ENCODE measurements around the gene NAA35. TPM values are rescaled to one million over a fixed set of nuclear protein-coding genes. Genes with fewer than 3 reads are reported as not detected.

Gene NAA35
- total and polyA plus RNA-seq, 2 of the 8 experiments (the other 6 are each of a cell fraction or from before 2014, with no cell fraction given) = 12.9 to 35.2 TPM

GRCh38 chr9:85981369-85981768 lies 40.4 kb downstream of the NAA35 start:
- no peaks in the 10 kb centered on the region for H3K79me2 ChIP-seq (ENCODE audit: control insufficient read depth in 1 of 2, insufficient read depth in 2 of 2, low read length in 2 of 2)
- no peaks in the 10 kb centered on the region for H4K20me1 ChIP-seq (replicated peaks in 1 of 2; ENCODE audit: control insufficient read depth in 1 of 2, insufficient read depth in 2 of 2, low read length in 2 of 2)
- peaks cover 3 to 64% (median 18%) of the 10 kb centered on the region in 4 experiments; a peak in 7 of 8 replicates for H3K36me3 ChIP-seq (ENCODE audit: control insufficient read depth in 2 of 4, insufficient read depth in 4 of 4, low read length in 3 of 4)
- H2BK20ac ChIP-seq (ENCODE audit: low read length) = no peak overlapping the region
- H3K4me2 ChIP-seq (ENCODE audit: insufficient read depth in 1 of 2, low read depth in 2 of 2, low read length in 2 of 2) = no peak overlapping the region
- no peaks in the 10 kb centered on the region for H3K9me3 ChIP-seq (ENCODE audit: insufficient read depth in 2 of 2, low read depth in 1 of 2, low read length in 1 of 2)
- H3K79me1 ChIP-seq (ENCODE audit: low read depth, low read length) = no peaks in the 10 kb centered on the region
- no peak overlapping the region for H4K91ac ChIP-seq (replicated peaks; ENCODE audit: insufficient read length, low read length)
- no peaks in the 10 kb centered on the region for H3K4me1 ChIP-seq (replicated peaks in 1 of 4; ENCODE audit: control insufficient read depth in 3 of 4, insufficient read depth in 4 of 4, low read length in 3 of 4)
- no peak overlapping the region for H3K9ac ChIP-seq (replicated peaks in 1 of 4; ENCODE audit: extremely low read depth in 1 of 4, low read depth in 3 of 4, low read length in 3 of 4)
- H2BK12ac ChIP-seq (ENCODE audit: low read depth, low read length) = no peak overlapping the region
- H3K56ac ChIP-seq (replicated peaks; ENCODE audit: insufficient read length, low read depth, low read length) = no peak overlapping the region
- no peak overlapping the region for H3K23ac ChIP-seq (ENCODE audit: insufficient read length)
- FAIRE-seq (no peak), DNase-seq (ENCODE audit: low read depth in 1 of 2, low spot score in 2 of 2) (no peak)
- no peak overlapping the region for H3K18ac ChIP-seq (ENCODE audit: extremely low read depth, low read length)
- no peak overlapping the region for H3K14ac ChIP-seq (ENCODE audit: insufficient read length)
- ChIA-PET POLR2A (ENCODE audit: partially characterized antibody) (no interaction called here), CTCF (ENCODE audit: partially characterized antibody) (no interaction called here)
- H2AFZ ChIP-seq (ENCODE audit: low read length) = no peak overlapping the region
- H2BK120ac ChIP-seq (replicated peaks; ENCODE audit: low read depth, low read length) = no peak overlapping the region
- no peak overlapping the region for H2AK5ac ChIP-seq (ENCODE audit: low read depth, low read length)
- H4K8ac ChIP-seq (ENCODE audit: extremely low read depth, insufficient read depth, low read length) = no peak overlapping the region
- no peak overlapping the region for H2BK5ac ChIP-seq (ENCODE audit: low read depth, low read length)
- H3K27me3 ChIP-seq (replicated peaks in 1 of 4; ENCODE audit: control insufficient read depth in 3 of 4, extremely low read depth in 1 of 4, insufficient read depth in 3 of 4, low read length in 3 of 4) = no peaks in the 10 kb centered on the region
- H3K27ac ChIP-seq (ENCODE audit: low read depth, low read length) = no peak overlapping the region
- TF ChIP-seq CBX8 (IDR thresholded peaks at IDR 0.05; ENCODE audit: borderline replicate concordance, low read depth, low read length) (no peak), EGR1 (IDR thresholded peaks at IDR 0.05; ENCODE audit: borderline replicate concordance, low read depth, low read length) (no peak), SUZ12 (IDR thresholded peaks at IDR 0.05; ENCODE audit: low read length) (no peak)
- H3K4ac ChIP-seq (replicated peaks; ENCODE audit: insufficient read length, low read depth, low read length) = no peak overlapping the region
- H3K23me2 ChIP-seq (ENCODE audit: low read depth, low read length) = no peaks in the 10 kb centered on the region
- H2BK15ac ChIP-seq (ENCODE audit: low read length) = no peak overlapping the region
- no peak overlapping the region for H4K5ac ChIP-seq (ENCODE audit: insufficient read length, low read depth, low read length)
- no peak overlapping the region for H3K4me3 ChIP-seq (ENCODE audit: extremely low read depth in 1 of 4, insufficient read depth in 2 of 4, low read depth in 3 of 4, low read length in 4 of 4)
- WGBS, 2 experiments (ENCODE audit: extremely low coverage in 1 of 2, insufficient coverage in 1 of 2, insufficient read length in 1 of 2, insufficient replicate concordance in 2 of 2, low coverage in 1 of 2, low lambda C conversion rate in 2 of 2, missing lambda C conversion rate in 1 of 2) = 85% methylated on average over 3 of the region's 3 CpGs; no CpG with 5 or more reads in 1 of the 2 experiments
